Measurements from ENCODE around the gene PCP4L1. TPM values are rescaled to one million over a fixed set of nuclear protein-coding genes. Genes with fewer than 3 reads are reported as not detected.

PCP4L1 gene
- total RNA-seq, 1 experiment from 2014 or later, result 0.83 TPM

DNA sequence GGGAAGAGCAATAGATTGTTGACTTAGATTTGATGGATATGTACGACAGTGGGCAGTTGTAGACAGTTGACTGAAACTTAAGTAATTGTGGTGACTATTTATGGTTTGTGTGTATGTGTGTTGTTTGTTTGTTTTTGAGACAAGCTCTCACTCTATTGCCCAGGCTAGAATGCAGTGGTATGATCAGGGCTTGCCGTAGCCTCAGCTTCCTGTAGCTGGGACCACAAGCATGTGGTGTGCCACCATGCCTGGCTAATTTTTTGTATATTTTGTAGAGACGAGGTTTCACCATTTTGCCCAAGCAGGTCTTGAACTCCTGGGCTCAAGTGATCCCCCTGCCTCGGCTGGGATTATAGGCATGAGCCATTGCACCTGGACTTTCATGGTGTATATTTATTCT lies 65.5 kb downstream of the PCP4L1 start:
- Histone ChIP-seq H3K56ac (ENCODE audit: insufficient read length, low read depth, low read length) (no peak overlapping the region), H3K23ac (ENCODE audit: insufficient read length, low read depth, low read length) (no peak overlapping the region), H2AK5ac (ENCODE audit: insufficient read length, low read length) (no peak overlapping the region), H4K20me1 (ENCODE audit: control insufficient read depth, insufficient read depth, insufficient read length) (no peaks in the 10 kb centered on the region), H3K27ac (ENCODE audit: insufficient read length, low read depth, low read length) (no peak overlapping the region), H2BK20ac (ENCODE audit: low read depth, low read length, poor library complexity, severe bottlenecking) (no peak overlapping the region), H4K8ac (replicated peaks; ENCODE audit: insufficient read length, low read depth, low read length) (no peak overlapping the region), H3K4ac (ENCODE audit: low read depth, low read length) (no peak overlapping the region), H4K5ac (ENCODE audit: insufficient read length, low read depth, low read length) (no peak overlapping the region), H3K9me3 (ENCODE audit: control insufficient read depth, low read depth, low read length) (no peaks in the 10 kb centered on the region), H3K79me2 (ENCODE audit: insufficient read depth, low read length) (no peaks in the 10 kb centered on the region), H3K23me2 (ENCODE audit: insufficient read length, low read depth, low read length, poor library complexity, severe bottlenecking) (no peaks in the 10 kb centered on the region), H3K4me1 (ENCODE audit: insufficient read depth, low read length) (no peaks in the 10 kb centered on the region), H2BK15ac (ENCODE audit: low read depth, low read length) (no peak overlapping the region), H2BK5ac (ENCODE audit: insufficient read length, low read length) (no peak overlapping the region), H3K27me3 (ENCODE audit: insufficient read depth, low read length) (no peaks in the 10 kb centered on the region), H3K14ac (ENCODE audit: insufficient read depth, low read length) (no peak overlapping the region), H3K4me2 (ENCODE audit: insufficient read depth, insufficient read length, low read length) (no peak overlapping the region), H3K18ac (ENCODE audit: insufficient read length, low read depth, low read length) (no peak overlapping the region), H4K91ac (ENCODE audit: insufficient read length, low read depth, low read length) (no peak overlapping the region), H3T11ph (ENCODE audit: low read length) (no peak overlapping the region), H2BK12ac (ENCODE audit: insufficient read length, low read depth, low read length) (no peak overlapping the region), H3K79me1 (ENCODE audit: insufficient read depth, low read depth, low read length, poor library complexity, severe bottlenecking) (no peaks in the 10 kb centered on the region), H3K9ac (ENCODE audit: extremely low read depth, insufficient read length, low read length) (no peak overlapping the region), H2BK120ac (ENCODE audit: low read depth, low read length, poor library complexity, severe bottlenecking) (no peak overlapping the region), H2AFZ (ENCODE audit: low read length) (no peak overlapping the region)
- 0 out of 7 replicates have a peak overlapping the region, but pooled peaks of 1 of the 3 experiments have one; percentile 23 for H3K27ac Mint-ChIP-seq
- no CpG with 5 or more reads among the region's 4 CpGs for WGBS (ENCODE audit: extremely low coverage, insufficient read length, low lambda C conversion rate)
- DNase-seq, result no peak
- no peaks in the 10 kb centered on the region for H3K9me3 Mint-ChIP-seq
- H3K4me3 Mint-ChIP-seq, result no peak overlapping the region
- TF ChIP-seq, protein P1, sequence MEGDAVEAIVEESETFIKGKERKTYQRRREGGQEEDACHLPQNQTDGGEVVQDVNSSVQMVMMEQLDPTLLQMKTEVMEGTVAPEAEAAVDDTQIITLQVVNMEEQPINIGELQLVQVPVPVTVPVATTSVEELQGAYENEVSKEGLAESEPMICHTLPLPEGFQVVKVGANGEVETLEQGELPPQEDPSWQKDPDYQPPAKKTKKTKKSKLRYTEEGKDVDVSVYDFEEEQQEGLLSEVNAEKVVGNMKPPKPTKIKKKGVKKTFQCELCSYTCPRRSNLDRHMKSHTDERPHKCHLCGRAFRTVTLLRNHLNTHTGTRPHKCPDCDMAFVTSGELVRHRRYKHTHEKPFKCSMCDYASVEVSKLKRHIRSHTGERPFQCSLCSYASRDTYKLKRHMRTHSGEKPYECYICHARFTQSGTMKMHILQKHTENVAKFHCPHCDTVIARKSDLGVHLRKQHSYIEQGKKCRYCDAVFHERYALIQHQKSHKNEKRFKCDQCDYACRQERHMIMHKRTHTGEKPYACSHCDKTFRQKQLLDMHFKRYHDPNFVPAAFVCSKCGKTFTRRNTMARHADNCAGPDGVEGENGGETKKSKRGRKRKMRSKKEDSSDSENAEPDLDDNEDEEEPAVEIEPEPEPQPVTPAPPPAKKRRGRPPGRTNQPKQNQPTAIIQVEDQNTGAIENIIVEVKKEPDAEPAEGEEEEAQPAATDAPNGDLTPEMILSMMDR (conservative IDR thresholded peaks at IDR 0.05), result no peak
- peaks cover 8 to 36% (median 30%) of the 10 kb centered on the region in 3 experiments; a peak in 6 of 7 replicates for H3K36me3 Mint-ChIP-seq (ENCODE audit: insufficient read depth in 1 of 3, low read depth in 3 of 3)
- H3K4me1 Mint-ChIP-seq, result no peaks in the 10 kb centered on the region
- no peaks in the 10 kb centered on the region for H3K27me3 Mint-ChIP-seq (ENCODE audit: low read depth)
